DND-41 (cell line): ENCODE measurements around the gene EXTL1.

Source experiments
- ATAC-seq: fragments of 200-7000 bp; cut with Tn5 transposase; 3 replicates; pipeline ENCODE4 v1.9.1; 2021; ENCODE audit warnings: low read depth; ENCODE audit not compliant: insufficient read depth
- DNase-seq: peaks from one replicate; pipeline ENCODE4 v3.0.0-alpha.2; 2020
- H2AFZ ChIP-seq: 2 replicates; pipeline ENCODE4 v1.6.0; 2012; ENCODE audit warnings: low read depth, low read length
- H3K27ac ChIP-seq: 2 replicates; pipeline ENCODE4 v1.5.1; 2012; ENCODE audit warnings: low read length, inconsistent platforms
- H3K27me3 ChIP-seq: fragments of 200-600 bp; sonication (generic); 2 replicates; pipeline ENCODE4 v1.6.0; 2012; ENCODE audit warnings: low read length, mild to moderate bottlenecking, inconsistent platforms; ENCODE audit not compliant: insufficient read depth, poor library complexity
- H3K36me3 ChIP-seq: 2 replicates; pipeline ENCODE4 v1.5.1; 2012; ENCODE audit warnings: low read length, inconsistent platforms; ENCODE audit not compliant: insufficient read depth
- H3K4me1 ChIP-seq: 2 replicates; pipeline ENCODE4 v1.5.1; 2012; ENCODE audit warnings: mild to moderate bottlenecking, low read length; ENCODE audit not compliant: insufficient read depth
- H3K4me2 ChIP-seq: 2 replicates; pipeline ENCODE4 v1.6.0; 2012; ENCODE audit warnings: mild to moderate bottlenecking, moderate library complexity, low read length, inconsistent platforms; ENCODE audit not compliant: insufficient read depth
- H3K4me3 ChIP-seq, 2 experiments: fragments of 200-600 bp in 1 of 2; shearing (Covaris generic) in 1 of 2; 2 replicates each; pipeline ENCODE4 v1.5.1; 2012 to 2016; ENCODE audit warnings: inconsistent platforms in 2 of 2, low read length in 2 of 2, mild to moderate bottlenecking in 2 of 2, low read depth in 1 of 2, moderate library complexity in 1 of 2
- H3K79me2 ChIP-seq: 2 replicates; pipeline ENCODE4 v1.6.0; 2012; ENCODE audit warnings: low read length, inconsistent platforms; ENCODE audit not compliant: insufficient read depth
- H3K9ac ChIP-seq: 2 replicates; pipeline ENCODE4 v1.6.0; 2012; ENCODE audit warnings: low read depth, mild to moderate bottlenecking, inconsistent platforms, low read length, moderate library complexity
- H3K9me3 ChIP-seq: 2 replicates; pipeline ENCODE4 v1.5.1; 2012; ENCODE audit warnings: low read length, moderate library complexity, mild to moderate bottlenecking, inconsistent platforms; ENCODE audit not compliant: insufficient read depth, severe bottlenecking
- H4K20me1 ChIP-seq: 2 replicates; pipeline ENCODE4 v1.6.0; 2012; ENCODE audit warnings: low read length; ENCODE audit not compliant: insufficient read depth
- EZH2 ChIP-seq: IDR thresholded peaks from 3 replicates; pipeline ENCODE4 v1.6.1; 2012; ENCODE audit warnings: borderline replicate concordance, low read depth, mild to moderate bottlenecking, moderate library complexity, low read length, inconsistent platforms; ENCODE audit not compliant: severe bottlenecking
- TF ChIP-seq, protein P1 (sequence below): IDR thresholded peaks from 2 replicates; pipeline ENCODE4 v1.5.1; 2012; ENCODE audit warnings: borderline replicate concordance, low read length, moderate library complexity, mild to moderate bottlenecking; ENCODE audit not compliant: poor library complexity, severe bottlenecking; ENCODE audit errors: extremely low read depth

The EXTL1 gene

DNA sequence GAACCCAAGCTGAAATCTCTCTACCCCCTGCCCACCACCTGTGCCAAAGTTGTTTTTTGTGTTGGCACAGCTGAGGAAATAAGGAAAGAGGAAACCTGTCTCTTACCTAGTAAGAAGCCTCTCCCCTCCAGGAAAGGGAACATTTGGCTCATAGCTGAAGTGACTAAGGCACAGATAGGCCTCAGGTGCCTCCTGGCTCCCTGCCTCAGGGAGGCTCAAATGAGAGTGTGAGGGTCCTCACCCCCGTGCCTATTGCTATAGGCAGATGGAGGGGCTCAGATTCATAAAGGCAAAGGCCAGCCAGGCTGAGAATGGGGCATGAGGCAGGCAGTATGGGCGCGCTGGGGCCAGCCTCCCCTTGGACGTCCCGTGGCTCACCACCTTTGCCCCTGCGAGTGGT is 16.9 kb downstream of the EXTL1 start:
- Histone ChIP-seq H3K27me3 (peaks cover 14% of the 10 kb centered on the region), H3K4me2 (no peak overlapping the region)
- no peak for DNase-seq

DNA sequence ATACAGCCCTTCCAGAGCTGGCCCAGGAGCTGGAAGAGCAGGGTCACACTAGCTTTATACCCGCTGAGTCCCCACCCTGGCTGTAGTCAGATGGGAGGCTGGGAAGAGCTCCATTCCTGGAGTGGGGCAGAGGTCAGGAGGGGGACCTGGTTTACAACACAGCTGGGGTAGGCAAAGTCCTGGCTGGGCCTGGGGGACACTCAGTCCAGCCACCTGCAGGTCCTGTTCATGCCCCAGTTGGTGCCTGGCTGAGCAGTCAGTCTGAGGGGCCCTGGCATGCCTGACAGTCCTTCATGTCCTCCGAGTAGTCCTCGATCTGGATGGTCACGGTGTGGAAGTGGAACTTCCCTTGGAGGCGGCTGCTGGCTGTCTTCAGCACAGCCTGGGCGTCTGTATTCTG is 17.3 kb downstream of the EXTL1 start:
- Histone ChIP-seq H3K9me3 (no peaks in the 10 kb centered on the region), H3K4me1 (peaks cover 23% of the 10 kb centered on the region), H4K20me1 (no peaks in the 10 kb centered on the region), H3K9ac (no peak overlapping the region), H3K27me3 (peaks cover 14% of the 10 kb centered on the region), H2AFZ (no peak overlapping the region), H3K27ac (no peak overlapping the region), H3K4me3 (no peak overlapping the region), H3K4me2 (no peak overlapping the region), H3K36me3 (no peaks in the 10 kb centered on the region; the same call in 1 of the 2 replicates), H3K79me2 (no peaks in the 10 kb centered on the region)
- no peak for ATAC-seq
- no peak for TF ChIP-seq EZH2
- TF ChIP-seq, protein P1, sequence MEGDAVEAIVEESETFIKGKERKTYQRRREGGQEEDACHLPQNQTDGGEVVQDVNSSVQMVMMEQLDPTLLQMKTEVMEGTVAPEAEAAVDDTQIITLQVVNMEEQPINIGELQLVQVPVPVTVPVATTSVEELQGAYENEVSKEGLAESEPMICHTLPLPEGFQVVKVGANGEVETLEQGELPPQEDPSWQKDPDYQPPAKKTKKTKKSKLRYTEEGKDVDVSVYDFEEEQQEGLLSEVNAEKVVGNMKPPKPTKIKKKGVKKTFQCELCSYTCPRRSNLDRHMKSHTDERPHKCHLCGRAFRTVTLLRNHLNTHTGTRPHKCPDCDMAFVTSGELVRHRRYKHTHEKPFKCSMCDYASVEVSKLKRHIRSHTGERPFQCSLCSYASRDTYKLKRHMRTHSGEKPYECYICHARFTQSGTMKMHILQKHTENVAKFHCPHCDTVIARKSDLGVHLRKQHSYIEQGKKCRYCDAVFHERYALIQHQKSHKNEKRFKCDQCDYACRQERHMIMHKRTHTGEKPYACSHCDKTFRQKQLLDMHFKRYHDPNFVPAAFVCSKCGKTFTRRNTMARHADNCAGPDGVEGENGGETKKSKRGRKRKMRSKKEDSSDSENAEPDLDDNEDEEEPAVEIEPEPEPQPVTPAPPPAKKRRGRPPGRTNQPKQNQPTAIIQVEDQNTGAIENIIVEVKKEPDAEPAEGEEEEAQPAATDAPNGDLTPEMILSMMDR = no peak
- no peak for DNase-seq

More for the DNA sequence above, 16.9 kb downstream of the EXTL1 start:
- H3K36me3 ChIP-seq = no peaks in the 10 kb centered on the region; the same call in 1 of the 2 replicates
- no peaks in the 10 kb centered on the region for H3K9me3 ChIP-seq
- no peak overlapping the region for H3K9ac ChIP-seq
- H3K4me3 ChIP-seq = no peak overlapping the region
- no peak overlapping the region for H2AFZ ChIP-seq
- H3K27ac ChIP-seq = no peak overlapping the region
- H4K20me1 ChIP-seq = no peaks in the 10 kb centered on the region
- no peak for ATAC-seq
- TF ChIP-seq EZH2 = no peak
- TF ChIP-seq, protein P1 = no peak
- peaks cover 23% of the 10 kb centered on the region for H3K4me1 ChIP-seq
- no peaks in the 10 kb centered on the region for H3K79me2 ChIP-seq

DNA sequence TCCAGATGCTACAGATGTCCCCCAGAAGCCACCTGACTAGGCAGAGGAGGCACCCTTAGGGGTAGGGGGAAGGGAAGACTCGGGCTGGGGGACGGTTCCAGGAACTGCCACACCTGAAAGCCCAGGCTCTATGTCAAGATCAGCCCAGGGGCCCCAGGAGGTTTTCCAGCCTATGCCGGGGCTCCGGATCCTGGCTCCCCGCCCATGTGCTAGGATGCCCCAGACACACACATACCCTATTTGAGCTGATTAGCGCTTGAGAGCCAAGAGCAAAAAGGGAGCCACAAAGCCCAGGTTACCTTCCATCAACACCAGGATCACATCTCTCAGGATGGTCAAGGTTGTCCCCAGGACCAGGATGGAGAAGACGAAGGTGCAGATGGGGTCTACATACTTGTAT is 19.8 kb downstream of the EXTL1 start:
- H4K20me1 ChIP-seq = no peaks in the 10 kb centered on the region
- DNase-seq (no peak), ATAC-seq (no peak)
- peaks cover 14% of the 10 kb centered on the region for H3K27me3 ChIP-seq
- no peaks in the 10 kb centered on the region for H3K79me2 ChIP-seq
- H3K27ac ChIP-seq = no peak overlapping the region
- no peaks in the 10 kb centered on the region for H3K36me3 ChIP-seq
- H3K4me3 ChIP-seq = no peak overlapping the region
- H3K4me2 ChIP-seq = no peak overlapping the region
- no peaks in the 10 kb centered on the region for H3K9me3 ChIP-seq
- peaks cover 2% of the 10 kb centered on the region for H3K4me1 ChIP-seq
- TF ChIP-seq, protein P1 = no peak
- no peak for TF ChIP-seq EZH2
- no peak overlapping the region for H2AFZ ChIP-seq
- no peak overlapping the region for H3K9ac ChIP-seq

DNA sequence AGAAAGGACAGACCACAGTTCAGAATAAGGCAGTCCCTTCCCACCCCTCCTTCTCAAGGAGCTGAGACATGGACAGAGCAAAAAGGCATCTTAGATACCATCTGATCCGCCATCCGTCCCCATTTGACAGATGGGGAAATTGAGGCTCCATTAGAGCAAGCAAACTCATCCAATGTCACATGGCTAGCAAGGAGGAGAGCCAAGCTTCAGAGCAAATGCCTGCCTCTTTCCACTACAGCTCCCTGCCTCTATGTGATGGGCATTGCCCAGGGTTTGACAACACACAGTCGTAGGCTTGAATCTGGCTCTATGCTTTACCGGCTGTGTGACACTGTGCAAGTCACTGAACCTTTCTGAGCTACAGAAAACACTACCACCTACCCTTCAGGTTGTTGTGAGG is 20.4 kb downstream of the EXTL1 start:
- no peak for ATAC-seq

More for the DNA sequence above, 20.4 kb downstream of the EXTL1 start:
- Histone ChIP-seq H4K20me1 (no peaks in the 10 kb centered on the region), H3K4me3 (no peak overlapping the region), H2AFZ (no peak overlapping the region), H3K9ac (no peak overlapping the region), H3K27me3 (peaks cover 14% of the 10 kb centered on the region), H3K27ac (no peak overlapping the region), H3K4me1 (no peaks in the 10 kb centered on the region), H3K79me2 (no peaks in the 10 kb centered on the region), H3K4me2 (no peak overlapping the region), H3K36me3 (no peaks in the 10 kb centered on the region), H3K9me3 (no peaks in the 10 kb centered on the region)
- no peak for DNase-seq
- TF ChIP-seq, protein P1 = no peak
- no peak for TF ChIP-seq EZH2
